Neural cell (in vitro differentiated cells): Measurements from ENCODE around the gene HS1BP3. TPM values are rescaled to one million over a fixed set of nuclear protein-coding genes. Genes with fewer than 3 reads are reported as not detected.

Experiments
- H2AFZ ChIP-seq: fragments of 200-600, 300-800 bp; sonication (generic), shearing (Covaris generic); 2 replicates; pipeline ENCODE4 v1.6.0; 2014; ENCODE audit warnings: low read depth, mild to moderate bottlenecking, antibody characterized with exemption, low read length, moderate library complexity
- H3F3A ChIP-seq: fragments of 200-600 bp; shearing (Covaris generic); 2 replicates; pipeline ENCODE4 v1.6.1; 2016; ENCODE audit warnings: mild to moderate bottlenecking, moderate library complexity, mixed read lengths, antibody characterized with exemption, low read length; ENCODE audit not compliant: insufficient read depth, poor library complexity, severe bottlenecking
- H3K27ac ChIP-seq: fragments of 200-600, 300-800 bp; sonication (generic), shearing (Covaris generic); 2 replicates; pipeline ENCODE4 v1.5.1; 2014; ENCODE audit warnings: mild to moderate bottlenecking, low read length, moderate library complexity
- H3K27me3 ChIP-seq: fragments of 300-800, 200-600 bp; sonication (generic), shearing (Covaris generic); 2 replicates; pipeline ENCODE4 v1.6.0; 2014; ENCODE audit warnings: mild to moderate bottlenecking, low read depth, low read length, moderate library complexity; ENCODE audit not compliant: insufficient read depth
- H3K36me3 ChIP-seq: fragments of 300-800, 200-600 bp; sonication (generic), shearing (Covaris generic); 2 replicates; pipeline ENCODE4 v1.5.1; 2014; ENCODE audit warnings: mild to moderate bottlenecking, antibody characterized with exemption, low read length, moderate library complexity; ENCODE audit not compliant: insufficient read depth
- H3K4me2 ChIP-seq: fragments of 300-800, 200-600 bp; sonication (generic), shearing (Covaris generic); 2 replicates; pipeline ENCODE4 v1.6.0; 2014; ENCODE audit warnings: mild to moderate bottlenecking, low read length
- H3K4me3 ChIP-seq: fragments of 300-800, 200-600 bp; sonication (generic), shearing (Covaris generic); 2 replicates; pipeline ENCODE4 v1.5.1; 2014; ENCODE audit warnings: mild to moderate bottlenecking, low read length, moderate library complexity
- H3K79me2 ChIP-seq: fragments of 200-600 bp; shearing (Covaris generic); replicated peaks from 2 replicates; pipeline ENCODE4 v1.6.0; 2014; ENCODE audit warnings: mild to moderate bottlenecking, low read length, moderate library complexity; ENCODE audit not compliant: insufficient read depth
- H3K9ac ChIP-seq: fragments of 300-800, 200-600 bp; sonication (generic), shearing (Covaris generic); 2 replicates; pipeline ENCODE4 v1.6.1; 2016; ENCODE audit warnings: mild to moderate bottlenecking, low read length, mixed read lengths
- H3K9me2 ChIP-seq: fragments of 200-600 bp; shearing (Covaris generic); 2 replicates; pipeline ENCODE4 v1.6.1; 2016; ENCODE audit warnings: mild to moderate bottlenecking, low read length, mixed read lengths; ENCODE audit not compliant: insufficient read depth
- H3K9me3 ChIP-seq: fragments of 200-600, 300-800 bp; sonication (generic), shearing (Covaris generic); 2 replicates; pipeline ENCODE4 v1.6.1; 2016; ENCODE audit warnings: mild to moderate bottlenecking, mixed run types, low read length, moderate library complexity, mixed read lengths
- H4K20me1 ChIP-seq: fragments of 200-600 bp; shearing (Covaris generic); 2 replicates; pipeline ENCODE4 v1.6.1; 2016; ENCODE audit warnings: mild to moderate bottlenecking, mixed run types; ENCODE audit not compliant: insufficient read depth
- CTCF ChIP-seq: fragments of 450-650 bp; IDR thresholded peaks from 2 replicates; pipeline ENCODE4 v1.5.1; 2014; ENCODE audit warnings: antibody characterized with exemption, mild to moderate bottlenecking, moderate library complexity; ENCODE audit not compliant: poor library complexity, severe bottlenecking
- EP300 ChIP-seq: fragments of 450-650 bp; conservative IDR thresholded peaks from 2 replicates; pipeline ENCODE4 v1.6.1; 2014; ENCODE audit warnings: antibody characterized with exemption, mild to moderate bottlenecking, moderate library complexity; ENCODE audit not compliant: poor library complexity, severe bottlenecking
- EZH2 ChIP-seq: fragments of 200-600, 300-800 bp; shearing (Covaris generic), sonication (generic); IDR thresholded peaks from 2 replicates; pipeline ENCODE4 v1.6.1; 2014; ENCODE audit warnings: antibody characterized with exemption, low read length, borderline replicate concordance, mild to moderate bottlenecking; ENCODE audit not compliant: insufficient read depth, poor library complexity, severe bottlenecking
- MXI1 ChIP-seq: fragments of 450-650 bp; conservative IDR thresholded peaks from 2 replicates; pipeline ENCODE4 v1.6.1; 2014; ENCODE audit warnings: antibody characterized with exemption, mild to moderate bottlenecking; ENCODE audit not compliant: poor library complexity, severe bottlenecking
- POLR2AphosphoS5 ChIP-seq: IDR thresholded peaks from 2 replicates; pipeline ENCODE4 v1.6.1; 2012
- RAD21 ChIP-seq: fragments of 450-650 bp; conservative IDR thresholded peaks from 2 replicates; pipeline ENCODE4 v1.6.1; 2014; ENCODE audit warnings: antibody characterized with exemption, mild to moderate bottlenecking, moderate library complexity
- REST ChIP-seq: IDR thresholded peaks from 2 replicates; pipeline ENCODE4 v1.6.1; 2012; ENCODE audit warnings: borderline replicate concordance
- SMC3 ChIP-seq: fragments of 450-650 bp; conservative IDR thresholded peaks from 2 replicates; pipeline ENCODE4 v1.6.1; 2014; ENCODE audit warnings: antibody characterized with exemption, mild to moderate bottlenecking, moderate library complexity; ENCODE audit not compliant: poor library complexity
- TAF1 ChIP-seq: IDR thresholded peaks from 2 replicates; pipeline ENCODE4 v1.6.1; 2012; ENCODE audit warnings: low read depth
- polyA plus RNA-seq: library from polyadenylated mRNA; depleted of rRNA; stranded (reverse); fragments of >200 nt; gene quantifications from 2 replicates; pipeline ENCODE4 v1.2.3, GENCODE V29; 2014

Gene HS1BP3
- polyA plus RNA-seq, 1 donor from 2014 or later = 8.9 TPM

DNA sequence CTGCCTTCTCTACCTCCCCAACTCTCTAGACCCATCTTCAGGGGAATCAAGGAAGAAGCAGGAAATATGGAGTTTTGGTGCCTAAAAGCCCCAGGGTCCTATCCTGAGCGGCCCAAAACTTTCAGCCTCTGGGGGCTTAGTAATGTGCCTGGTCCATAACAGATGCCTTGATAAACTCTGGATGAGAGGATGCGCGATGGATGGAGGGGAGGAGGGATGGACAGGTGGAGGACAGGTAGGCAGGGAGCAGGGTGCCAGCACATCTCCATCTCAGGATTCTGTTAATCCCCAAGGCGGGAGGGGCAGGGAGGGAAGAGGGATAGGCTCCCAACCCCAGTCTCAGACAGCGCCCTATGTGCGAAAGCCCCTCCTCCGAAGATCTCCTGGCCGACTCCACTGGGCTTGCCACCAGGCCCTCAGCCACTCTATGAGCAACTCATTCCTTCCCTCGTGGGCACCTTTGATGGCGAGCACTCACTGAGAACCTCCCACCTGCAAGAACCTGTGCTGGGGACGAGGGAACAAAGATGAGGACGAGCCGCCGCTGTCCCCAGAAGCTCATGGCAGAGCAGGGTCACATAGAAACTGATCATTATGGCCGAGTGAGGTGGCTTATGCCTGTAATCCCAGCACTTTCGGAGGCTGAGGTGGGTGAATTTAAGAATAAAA, 23.1 kb downstream of the HS1BP3 start:
- Histone ChIP-seq H3K4me3 (no peak overlapping the region), H2AFZ (no peak overlapping the region), H3K27me3 (no peaks in the 10 kb centered on the region), H3K9me3 (no peaks in the 10 kb centered on the region), H3K79me2 (no peaks in the 10 kb centered on the region), H4K20me1 (no peaks in the 10 kb centered on the region), H3K9ac (no peak overlapping the region), H3K27ac (no peak overlapping the region), H3K36me3 (no peaks in the 10 kb centered on the region), H3K4me2 (no peak overlapping the region), H3K9me2 (no peaks in the 10 kb centered on the region), H3F3A (no peaks in the 10 kb centered on the region)
- TF ChIP-seq POLR2AphosphoS5 (no peak), CTCF (no peak)

DNA sequence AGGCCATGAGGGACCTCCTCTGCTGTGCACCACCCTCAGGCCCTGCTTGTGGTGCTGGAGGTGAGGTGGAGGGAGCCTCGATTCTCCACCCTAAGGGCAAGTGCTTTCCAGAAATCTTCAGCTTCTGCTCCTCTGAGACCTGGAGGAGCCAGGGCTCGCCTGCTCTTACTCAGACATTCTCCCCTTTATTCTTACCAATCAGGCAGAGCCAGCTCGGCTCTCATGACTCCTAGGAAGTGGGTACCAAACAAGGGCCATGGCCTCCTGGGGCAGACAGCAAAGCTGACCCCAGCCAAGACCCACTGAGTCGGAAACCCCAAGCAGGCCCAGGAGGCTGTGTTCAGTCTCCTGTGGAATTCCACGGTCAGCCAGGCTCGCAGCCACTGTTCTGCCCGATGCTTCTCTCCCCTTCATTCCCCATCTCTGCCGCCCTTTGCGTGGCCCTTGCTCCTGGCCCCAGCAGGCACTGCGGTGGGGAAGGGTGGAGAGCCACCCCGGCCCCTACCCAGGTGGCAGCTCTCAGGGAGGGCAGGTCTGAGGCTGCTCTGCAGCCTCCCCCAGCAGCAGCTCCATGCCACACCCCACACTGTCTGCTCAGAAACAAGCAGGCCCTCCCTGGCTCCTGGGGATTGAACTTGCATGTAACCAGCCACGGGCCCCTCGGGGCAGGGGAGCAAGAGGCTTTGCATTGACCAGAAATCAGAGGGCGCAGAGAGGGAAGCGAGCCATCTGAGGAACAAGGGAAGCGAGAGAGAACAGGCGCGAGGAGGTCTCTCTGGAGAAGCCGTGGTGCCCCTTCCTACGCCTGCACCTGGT, 24.0 kb downstream of the HS1BP3 start:
- Histone ChIP-seq H3K27me3 (no peaks in the 10 kb centered on the region), H3K9ac (no peak overlapping the region), H3K4me3 (no peak overlapping the region), H3K36me3 (no peaks in the 10 kb centered on the region), H3K9me3 (no peaks in the 10 kb centered on the region), H3F3A (no peaks in the 10 kb centered on the region), H3K9me2 (no peaks in the 10 kb centered on the region), H4K20me1 (no peaks in the 10 kb centered on the region), H3K4me2 (no peak overlapping the region), H2AFZ (no peak overlapping the region), H3K27ac (no peak overlapping the region), H3K79me2 (no peaks in the 10 kb centered on the region)
- TF ChIP-seq POLR2AphosphoS5 (no peak), EP300 (no peak), CTCF (no peak), SMC3 (no peak), MXI1 (no peak), RAD21 (no peak), EZH2 (no peak), TAF1 (no peak), REST (no peak)
